Measurements from ENCODE around the gene TLE3.

TLE3 gene

GRCh38 chr15:70048198-70048565 lies 49.5 kb downstream of the TLE3 start:
- no peak for DNase-seq (ENCODE audit: low read depth)

- DNase-seq (ENCODE audit: low read depth), result no peak
Measured at GRCh38 chr15:70047386-70048197, 50.1 kb downstream of the TLE3 start.

DNA sequence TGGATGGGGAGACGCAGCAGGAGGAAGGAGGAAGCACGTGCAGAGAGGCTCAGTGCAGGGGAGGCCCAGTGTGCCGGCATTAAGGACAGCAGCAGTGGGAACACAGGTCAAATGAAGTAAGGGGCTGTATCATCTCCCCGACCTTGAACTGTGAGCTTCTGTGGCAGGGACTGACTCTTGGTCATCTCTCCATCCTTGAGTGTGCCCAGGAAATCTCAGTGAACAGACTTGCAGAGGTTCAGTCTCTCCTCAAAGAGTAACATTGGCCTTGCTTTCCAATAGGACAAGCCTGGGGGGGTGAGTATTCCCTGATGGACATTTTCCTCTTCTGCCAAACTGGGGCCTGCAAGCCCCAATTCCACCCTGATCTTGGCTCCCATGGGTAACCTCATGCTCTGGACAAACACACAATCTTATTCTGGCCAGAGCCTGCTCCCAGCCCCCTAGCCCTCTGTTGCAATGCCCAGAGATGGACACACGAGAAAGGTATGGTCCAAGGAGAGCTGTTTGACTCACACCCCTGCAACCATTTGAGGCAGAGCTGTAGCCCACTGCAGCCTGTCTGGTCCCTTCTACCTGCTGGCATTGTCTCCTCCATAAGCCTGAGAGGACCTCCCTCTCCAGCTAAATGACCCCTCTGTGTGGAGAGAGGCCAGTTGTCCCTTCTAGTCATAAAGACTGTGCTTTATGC lies 50.9 kb downstream of the TLE3 start:
- DNase-seq (ENCODE audit: low read depth), result no peak

DNA sequence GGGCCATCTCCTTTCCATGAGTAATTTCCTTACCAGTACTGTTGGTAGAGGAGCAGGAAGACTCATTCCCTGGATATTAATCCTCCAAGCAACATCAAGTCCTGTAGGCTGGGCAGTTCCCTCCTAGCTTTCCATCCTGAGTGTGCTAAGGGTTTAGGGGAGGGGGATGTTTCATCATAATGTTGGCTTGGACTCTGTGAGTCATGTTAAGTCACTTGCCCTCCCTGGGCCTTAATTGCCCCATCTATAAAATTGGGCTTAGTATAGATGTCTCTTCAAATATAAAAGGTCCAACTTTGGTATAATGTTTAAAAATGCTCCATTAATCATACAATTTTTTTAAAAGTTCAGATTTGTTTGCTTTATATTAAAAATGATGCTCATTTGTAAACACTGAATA lies 52.7 kb downstream of the TLE3 start:
- no peak for DNase-seq (ENCODE audit: low read depth)

- no peak for DNase-seq (ENCODE audit: low read depth)
Measured at GRCh38 chr15:70044168-70044567, 53.5 kb downstream of the TLE3 start.

GRCh38 chr15:70043590-70043989 lies 54.1 kb downstream of the TLE3 start:
- DNase-seq (ENCODE audit: low read depth), result no peak

DNA sequence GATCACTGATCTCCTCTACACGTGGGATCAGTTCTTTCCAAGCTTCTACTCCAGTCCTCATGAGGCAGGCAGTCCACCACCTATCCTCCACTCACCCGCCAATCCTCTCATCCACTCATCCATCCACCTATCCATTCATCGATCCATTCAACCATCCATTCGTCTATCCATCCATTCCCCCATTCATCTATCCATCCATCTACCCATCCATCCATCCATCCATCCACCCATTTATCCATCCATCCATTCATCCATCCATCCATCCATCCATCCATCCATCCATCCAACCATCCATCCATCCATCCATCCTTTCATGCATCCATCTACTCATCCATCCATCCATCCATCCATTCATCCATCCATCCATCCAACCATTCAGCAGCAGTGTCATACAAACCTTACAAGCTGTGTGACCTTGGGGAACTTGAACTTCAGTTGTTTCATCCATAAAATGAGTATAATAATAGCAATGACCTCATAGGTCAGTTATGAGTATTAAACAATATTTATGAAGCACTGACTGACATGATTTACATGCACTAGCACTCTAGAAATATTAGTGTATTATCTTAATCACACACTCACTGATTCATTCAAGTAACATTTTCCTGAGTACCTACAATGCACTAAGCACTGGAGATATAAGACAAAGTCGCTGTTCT lies 55.0 kb downstream of the TLE3 start:
- DNase-seq (ENCODE audit: low read depth), result no peak

DNA sequence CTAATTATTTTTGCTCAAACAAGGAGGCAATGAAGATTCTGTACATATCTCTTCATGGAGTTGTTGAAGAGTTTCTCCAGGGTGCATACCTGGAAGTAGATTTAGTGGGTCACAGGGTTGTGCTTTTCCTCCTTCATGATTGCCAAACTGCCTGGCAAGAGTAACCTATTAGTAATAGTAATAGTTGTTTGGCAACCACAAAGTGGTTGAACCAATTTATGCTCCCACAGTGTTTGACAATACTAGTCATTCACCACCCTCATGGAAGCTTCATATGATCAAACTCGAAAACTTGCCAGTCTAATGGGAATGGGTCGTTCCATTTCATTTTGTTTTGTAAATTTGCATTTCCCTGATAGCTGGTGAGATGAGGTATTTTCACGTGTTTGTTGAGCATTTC lies 57.8 kb downstream of the TLE3 start:
- DNase-seq (ENCODE audit: low read depth), result no peak

- DNase-seq (ENCODE audit: low read depth), result no peak
Measured at GRCh38 chr15:70038730-70039392, 58.9 kb downstream of the TLE3 start.

DNA sequence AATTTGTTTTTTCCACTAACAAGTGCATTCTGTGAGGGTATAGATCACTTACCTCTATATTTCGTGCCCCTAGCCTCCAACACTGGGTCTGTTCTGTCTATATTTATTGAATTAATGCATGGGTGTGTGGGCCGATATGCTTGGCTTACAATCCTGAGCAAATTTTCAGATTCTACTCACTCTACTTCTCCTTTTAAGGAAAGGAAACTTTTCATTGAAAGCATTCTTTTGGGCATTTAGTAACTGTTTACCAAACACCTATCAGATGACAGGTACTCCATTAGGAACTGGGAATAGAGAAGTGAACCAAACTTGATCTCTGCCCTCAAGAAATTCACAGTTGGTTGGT lies 60.5 kb downstream of the TLE3 start:
- DNase-seq (ENCODE audit: low read depth), result no peak

DNA sequence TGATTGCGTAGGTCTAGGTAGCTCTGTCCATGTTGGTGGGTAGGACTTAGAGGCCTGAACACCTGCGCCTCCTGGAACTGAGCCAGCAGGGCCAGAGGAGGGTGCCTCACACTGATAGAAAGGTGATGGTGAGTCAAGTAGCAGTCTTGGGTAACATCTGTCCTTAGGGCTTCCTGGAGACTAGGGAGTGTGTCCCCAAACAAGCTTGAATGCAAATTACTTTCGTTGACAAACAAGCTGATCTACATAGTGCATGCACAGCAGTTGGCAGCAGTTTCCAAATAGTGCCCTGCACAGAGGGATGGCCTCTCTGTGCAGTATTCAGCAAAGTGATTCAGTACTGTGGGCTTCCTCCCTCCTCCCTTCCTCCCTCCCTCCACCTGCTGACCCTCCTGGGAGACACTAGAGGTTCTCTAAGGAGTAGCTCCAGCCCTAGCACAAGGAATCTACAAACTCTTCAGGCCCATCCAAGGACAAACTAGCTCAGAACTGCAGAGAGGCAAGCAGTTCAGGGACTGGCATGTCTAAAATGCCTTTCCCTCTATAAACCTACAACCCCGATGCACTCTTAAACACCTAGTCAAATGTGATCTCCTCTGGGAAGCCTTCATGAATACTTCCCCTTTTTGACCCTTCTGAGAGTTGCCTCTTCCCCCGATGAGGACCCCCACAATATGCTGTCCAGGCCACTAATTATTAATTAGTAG lies 61.0 kb downstream of the TLE3 start:
- no peak for DNase-seq (ENCODE audit: low read depth)

GRCh38 chr15:70035719-70036077 lies 62.0 kb downstream of the TLE3 start:
- no peak for DNase-seq (ENCODE audit: low read depth)

DNA sequence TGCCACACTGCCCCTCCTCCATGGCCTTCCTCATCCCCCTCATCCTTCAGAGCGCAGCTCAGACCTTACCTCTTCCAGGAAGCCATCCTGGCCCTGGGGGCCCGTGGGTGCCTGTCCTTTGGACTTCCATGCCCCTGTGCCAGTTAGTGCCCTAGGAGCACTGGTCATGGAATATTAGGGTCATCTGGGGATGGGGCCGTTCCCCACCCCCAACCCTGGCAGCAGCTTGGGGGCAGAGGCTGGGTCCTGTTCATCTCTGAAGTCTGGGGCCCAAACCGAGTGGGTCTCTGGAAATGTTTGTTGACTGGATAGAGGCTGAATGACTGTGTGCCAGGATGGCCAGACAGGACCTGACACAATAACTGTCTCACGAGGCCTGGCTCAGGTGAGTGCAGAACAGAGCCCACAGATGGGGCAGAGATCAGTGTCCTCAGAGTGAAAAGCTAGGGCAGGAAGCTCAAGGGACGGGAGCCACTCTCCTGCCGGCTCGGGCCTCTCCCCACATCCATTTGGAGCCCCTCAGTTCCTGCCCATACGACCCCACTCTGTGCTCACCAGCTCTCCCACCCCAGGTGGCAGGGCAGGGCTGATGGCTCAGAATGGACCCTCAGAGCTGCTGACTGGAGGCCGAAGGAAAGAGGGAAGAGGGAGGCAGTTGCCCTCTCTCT lies 62.5 kb downstream of the TLE3 start:
- no peak for DNase-seq (ENCODE audit: low read depth)

DNA sequence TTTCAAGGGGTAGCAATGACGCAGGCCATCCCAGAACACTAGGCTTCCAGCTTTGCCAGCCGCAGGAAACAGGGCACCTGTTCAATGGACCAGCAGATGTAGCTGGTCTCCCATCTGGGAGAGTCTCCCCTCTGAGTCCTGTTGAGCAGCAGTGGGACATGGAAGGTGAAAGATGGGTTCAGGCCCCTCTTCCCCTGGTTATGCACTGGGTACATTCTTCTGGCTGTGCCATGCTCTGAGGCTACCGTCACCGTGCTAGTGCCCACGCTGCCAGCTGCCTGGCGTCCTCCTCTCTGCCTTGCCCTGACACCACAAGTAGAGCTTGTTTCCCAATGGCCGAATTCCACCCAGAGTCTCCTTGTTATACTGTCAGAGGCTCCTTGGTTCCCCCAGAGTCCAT lies 63.1 kb downstream of the TLE3 start:
- DNase-seq (ENCODE audit: low read depth), result no peak

- no peak for DNase-seq (ENCODE audit: low read depth)
Measured at GRCh38 chr15:70034141-70034540, 63.6 kb downstream of the TLE3 start.

DNA sequence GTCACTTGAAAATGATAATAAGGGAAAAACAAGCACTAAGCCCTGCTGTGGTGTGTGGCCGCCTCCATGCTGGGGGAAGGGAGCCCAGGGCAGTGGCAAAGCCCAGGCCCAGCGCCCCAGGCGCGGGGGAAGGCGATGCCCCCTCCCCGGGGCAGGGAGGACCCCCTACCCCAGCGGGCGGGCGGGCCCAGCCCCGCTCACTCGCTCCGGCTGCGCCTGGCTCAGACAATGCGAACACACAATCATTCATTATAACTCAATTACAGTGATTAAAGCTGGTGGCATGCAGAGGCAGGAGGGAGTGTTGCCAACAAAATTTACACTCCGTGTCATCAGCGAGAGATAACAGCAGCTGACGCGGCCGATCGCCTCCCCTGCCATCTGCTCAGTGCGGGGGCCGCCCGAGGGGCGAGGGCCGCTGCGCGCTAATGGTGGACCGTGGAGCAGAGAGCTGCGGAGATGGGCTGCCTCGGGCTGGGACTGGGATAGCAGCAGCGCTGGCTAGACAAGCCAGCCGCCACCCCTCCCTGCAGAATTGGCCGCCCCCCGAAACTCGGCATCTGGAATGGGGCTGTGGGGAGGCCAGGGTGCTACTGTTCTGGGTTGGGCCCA lies 64.1 kb downstream of the TLE3 start:
- no peak for DNase-seq (ENCODE audit: low read depth)

DNA sequence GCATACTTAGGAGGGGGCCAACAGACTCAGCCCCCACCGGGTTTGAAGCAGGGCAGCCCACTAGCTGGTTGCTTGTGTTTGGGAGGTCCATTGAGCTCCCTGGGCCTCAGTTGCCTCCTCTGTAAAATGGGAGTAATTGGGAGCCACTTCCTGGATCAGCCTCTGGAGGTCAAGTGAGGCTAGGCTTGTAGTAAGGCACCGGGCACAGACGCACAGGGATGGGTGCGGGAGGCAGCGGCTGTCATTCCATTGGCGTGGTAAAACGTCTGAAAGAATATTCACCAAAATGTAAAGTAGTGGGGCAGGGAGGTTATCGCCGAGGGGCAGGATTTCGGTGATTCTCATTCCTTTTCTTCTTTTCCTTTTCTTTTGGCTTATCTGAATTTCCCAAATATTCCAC lies 64.6 kb downstream of the TLE3 start:
- DNase-seq (ENCODE audit: low read depth), result no peak

- DNase-seq (ENCODE audit: low read depth), result no peak
Measured at GRCh38 chr15:70032509-70032908, 65.2 kb downstream of the TLE3 start.

GRCh38 chr15:70031713-70032112 lies 66.0 kb downstream of the TLE3 start:
- no peak for DNase-seq (ENCODE audit: low read depth)

DNA sequence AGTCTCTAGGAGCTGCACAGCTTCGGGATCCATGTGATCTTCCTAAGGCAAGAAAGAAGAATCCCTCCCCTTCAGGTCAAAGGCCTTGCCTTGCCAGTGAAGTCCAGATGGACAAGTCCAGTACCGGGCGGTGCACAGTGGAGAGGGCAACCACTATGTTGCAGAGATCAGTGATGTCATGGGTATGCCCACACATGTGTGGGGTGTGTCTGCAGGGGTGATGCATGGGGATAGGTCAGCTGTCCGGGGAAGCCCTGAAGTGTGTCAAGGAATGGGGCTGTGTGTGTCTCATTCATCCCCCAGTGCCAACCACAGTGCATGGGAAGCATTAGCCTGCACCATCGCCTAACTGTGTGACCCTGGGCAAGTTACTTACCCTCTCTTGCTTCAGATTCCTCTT lies 66.5 kb downstream of the TLE3 start:
- no peak for DNase-seq (ENCODE audit: low read depth)

DNA sequence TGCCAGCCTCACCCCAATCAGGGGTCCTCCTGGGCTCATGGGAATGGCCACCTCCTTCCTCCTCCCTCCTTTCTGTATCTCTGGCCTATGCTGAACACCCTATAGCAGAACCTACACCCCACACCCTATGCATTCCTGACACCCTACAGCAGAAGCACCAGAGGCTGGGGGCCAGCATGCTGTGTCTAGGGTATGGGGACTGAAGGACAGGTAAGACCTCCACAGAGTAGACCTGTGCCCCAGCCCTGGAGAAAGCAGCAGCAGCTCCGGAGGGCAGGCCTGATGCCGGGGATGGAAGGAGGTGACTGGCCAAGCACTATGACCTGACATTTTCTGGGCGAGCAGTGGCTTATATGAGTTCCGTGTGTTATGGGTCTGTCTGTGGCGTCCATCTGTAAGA lies 66.9 kb downstream of the TLE3 start:
- DNase-seq (ENCODE audit: low read depth), result no peak
